SHP77 treated with DMSO at 0.1 percent for 48 hours (cell line): ENCODE measurements around the gene USP5.
A peak's percentile ranks its signal among the peaks of the same experiment; 100 is the strongest.

ENCODE experiments used
- DNase-seq: peaks from one replicate; lab custom pipeline; 2025; lab: John Stamatoyannopoulos, UW

The USP5 gene

GRCh38 chr12:6851921-6852650, at the start of gene USP5:
Gene USP5 (plus strand): TSS chr12:6852150. CDS start chr12:6852180, 30 bp downstream.
- DNase-seq: peak; percentile 89

GRCh38 chr12:6807170-6807569, 44.8 kb upstream of the USP5 start:
- no peak for DNase-seq

- DNase-seq: no peak
Observed at GRCh38 chr12:6809056-6809455, 42.9 kb upstream of the USP5 start.

- DNase-seq: no peak
Observed at GRCh38 chr12:6810758-6811157, 41.2 kb upstream of the USP5 start.

- DNase-seq: no peak
Observed at GRCh38 chr12:6813363-6813762, 38.6 kb upstream of the USP5 start.

- DNase-seq: no peak
Observed at GRCh38 chr12:6816598-6816997, 35.4 kb upstream of the USP5 start.

- no peak for DNase-seq
Observed at GRCh38 chr12:6817098-6817497, 34.9 kb upstream of the USP5 start.

- DNase-seq: no peak
Observed at GRCh38 chr12:6817662-6818157, 34.2 kb upstream of the USP5 start.

- no peak for DNase-seq
Observed at GRCh38 chr12:6818222-6818621, 33.7 kb upstream of the USP5 start.

- DNase-seq: no peak
Observed at GRCh38 chr12:6818645-6819044, 33.3 kb upstream of the USP5 start.

GRCh38 chr12:6819106-6820030, 32.6 kb upstream of the USP5 start:
- DNase-seq: no peak

- no peak for DNase-seq
Observed at GRCh38 chr12:6820166-6820565, 31.8 kb upstream of the USP5 start.

GRCh38 chr12:6821591-6822425, 30.1 kb upstream of the USP5 start, which contains the start of gene GPR162:
Gene GPR162 (plus strand): TSS chr12:6821821. CDS start chr12:6823899, 2,078 bp downstream.
- DNase-seq: no peak

- DNase-seq: no peak
Observed at GRCh38 chr12:6822426-6823135, 29.4 kb upstream of the USP5 start.

- DNase-seq: no peak
Observed at GRCh38 chr12:6823182-6824084, 28.5 kb upstream of the USP5 start.

- no peak for DNase-seq
Observed at GRCh38 chr12:6824085-6824775, 27.7 kb upstream of the USP5 start.

- DNase-seq: no peak
Observed at GRCh38 chr12:6824901-6825381, 27.0 kb upstream of the USP5 start.

- DNase-seq: no peak
Observed at GRCh38 chr12:6825398-6826124, 26.4 kb upstream of the USP5 start.
